NCI-H1092 treated with DMSO at 0.1 percent for 48 hours (cell line): ENCODE results near the gene RAB27B.

Experiments used
- DNase-seq: peaks from one replicate; lab custom pipeline; 2025; lab: John Stamatoyannopoulos, UW

RAB27B gene

GRCh38 chr18:54867131-54867530, 38.9 kb downstream of the RAB27B start:
- no peak for DNase-seq

DNA sequence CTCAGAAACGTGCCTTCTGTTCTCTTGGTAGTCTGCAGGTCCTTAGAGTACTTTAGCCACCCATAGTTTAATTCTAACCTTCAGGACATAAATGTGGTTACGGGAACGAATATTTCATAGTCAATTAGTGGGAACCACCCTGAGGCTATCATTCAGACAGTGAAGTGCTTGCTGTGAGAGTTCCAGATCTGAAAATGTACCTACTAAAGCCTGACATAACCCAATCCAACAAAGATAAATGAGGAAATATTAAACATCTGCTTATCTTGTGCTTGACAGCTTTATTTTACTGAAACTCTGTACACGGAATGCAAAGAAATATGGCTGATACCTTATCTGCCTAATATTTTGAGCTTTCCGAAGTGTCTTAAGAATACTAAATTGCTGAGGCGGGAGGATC, 43.0 kb downstream of the RAB27B start:
- no peak for DNase-seq

DNA sequence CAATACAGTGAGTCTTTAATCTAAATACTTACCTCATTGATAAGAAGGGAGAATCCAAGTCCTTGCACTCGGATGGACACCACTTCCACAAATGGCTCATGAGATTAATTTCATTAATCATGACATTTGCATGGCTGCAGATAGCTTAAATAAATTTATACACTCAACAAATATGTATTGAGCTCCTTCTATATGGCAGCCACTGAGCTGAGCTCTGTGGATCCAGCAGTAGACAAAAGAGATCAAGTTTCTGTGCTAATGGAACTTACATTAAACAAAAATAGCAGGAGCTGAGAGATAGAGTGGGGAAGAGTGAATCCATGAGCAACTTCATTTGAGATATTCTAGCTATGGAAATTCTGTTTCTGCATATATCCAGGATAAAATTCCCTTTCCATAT, 44.4 kb downstream of the RAB27B start:
- DNase-seq = no peak

DNA sequence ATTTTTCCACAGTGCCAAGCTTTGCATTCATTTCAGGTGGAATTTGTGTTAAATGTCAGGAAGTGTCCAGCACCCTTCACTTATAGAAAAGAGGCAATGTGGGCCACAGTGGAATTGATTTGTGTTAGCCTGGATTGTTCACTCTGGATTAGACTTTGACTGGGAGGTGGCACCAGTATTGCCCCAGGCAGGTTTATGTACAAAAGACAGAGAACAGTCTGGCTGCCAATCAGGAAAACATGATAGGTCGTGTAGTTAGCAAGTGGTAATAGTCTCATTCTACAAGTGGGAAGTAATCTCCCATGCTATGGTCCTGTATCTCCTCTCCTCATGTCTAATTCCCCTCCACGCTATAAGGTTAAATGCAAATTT, 45.6 kb downstream of the RAB27B start:
- DNase-seq = no peak

- DNase-seq = no peak
Measured at GRCh38 chr18:54875063-54875462, 46.8 kb downstream of the RAB27B start.

DNA sequence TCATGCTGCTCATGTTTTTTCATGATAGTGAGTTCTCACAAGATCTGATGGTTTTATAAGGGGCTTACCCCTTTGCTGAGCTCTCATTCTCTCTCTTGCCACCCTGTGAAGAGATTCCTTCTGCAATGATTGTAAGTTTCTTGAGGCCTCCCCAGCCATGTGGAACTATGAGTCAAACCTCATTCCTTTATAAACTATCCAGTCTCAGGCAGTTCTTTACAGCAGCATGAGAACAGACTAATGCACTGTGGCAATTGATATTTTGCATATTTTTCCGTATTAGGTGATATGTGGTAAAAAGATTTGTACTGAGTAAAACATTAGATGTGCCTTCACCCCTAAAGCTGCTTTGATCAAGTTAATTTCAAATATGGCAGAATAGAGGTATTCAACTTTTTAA, 48.8 kb downstream of the RAB27B start:
- no peak for DNase-seq

DNA sequence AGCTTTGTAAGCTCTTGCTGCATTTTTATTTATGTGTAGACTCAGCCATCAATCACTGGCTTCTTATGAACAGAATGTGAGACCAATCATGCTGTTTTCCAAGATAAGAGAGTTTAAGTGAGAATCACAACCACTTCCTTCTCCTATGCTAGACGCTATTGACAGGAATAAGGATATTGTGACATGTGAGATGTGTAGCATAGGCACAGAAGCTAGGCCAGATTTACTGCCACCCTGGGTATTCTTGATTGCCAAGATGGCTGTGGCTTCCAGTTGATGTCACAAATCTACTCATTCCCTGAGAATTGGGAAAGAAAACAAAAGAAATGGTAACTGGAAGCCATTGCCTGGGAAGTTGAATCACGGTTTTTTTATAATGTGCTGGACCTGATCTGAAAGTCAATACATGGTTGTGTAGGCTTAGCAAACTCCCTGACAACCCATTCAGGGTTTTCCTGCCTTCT, 49.9 kb downstream of the RAB27B start:
- DNase-seq = no peak

GRCh38 chr18:54878659-54879358, 50.5 kb downstream of the RAB27B start:
- DNase-seq = no peak

DNA sequence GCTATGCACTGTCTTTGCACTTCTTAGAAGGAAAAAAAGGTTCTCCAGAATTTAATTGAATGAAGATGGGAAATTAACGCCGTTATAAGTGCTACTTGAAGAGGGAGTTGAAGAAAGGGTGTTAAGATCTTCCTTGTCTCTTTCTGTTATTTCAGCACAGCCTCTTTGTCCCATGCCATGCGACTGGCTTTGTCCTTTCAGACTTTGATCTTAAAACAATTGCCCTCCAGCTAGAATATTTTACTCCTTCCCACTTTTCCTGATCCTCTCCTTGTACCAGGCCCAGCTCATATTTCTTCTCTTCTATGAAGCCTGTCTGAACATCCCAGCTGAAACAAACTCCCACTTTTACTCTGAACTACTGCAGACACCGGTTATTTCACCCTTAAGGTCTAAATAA, 51.4 kb downstream of the RAB27B start:
- DNase-seq = no peak

GRCh38 chr18:54880395-54881105, 52.3 kb downstream of the RAB27B start:
- no peak for DNase-seq

DNA sequence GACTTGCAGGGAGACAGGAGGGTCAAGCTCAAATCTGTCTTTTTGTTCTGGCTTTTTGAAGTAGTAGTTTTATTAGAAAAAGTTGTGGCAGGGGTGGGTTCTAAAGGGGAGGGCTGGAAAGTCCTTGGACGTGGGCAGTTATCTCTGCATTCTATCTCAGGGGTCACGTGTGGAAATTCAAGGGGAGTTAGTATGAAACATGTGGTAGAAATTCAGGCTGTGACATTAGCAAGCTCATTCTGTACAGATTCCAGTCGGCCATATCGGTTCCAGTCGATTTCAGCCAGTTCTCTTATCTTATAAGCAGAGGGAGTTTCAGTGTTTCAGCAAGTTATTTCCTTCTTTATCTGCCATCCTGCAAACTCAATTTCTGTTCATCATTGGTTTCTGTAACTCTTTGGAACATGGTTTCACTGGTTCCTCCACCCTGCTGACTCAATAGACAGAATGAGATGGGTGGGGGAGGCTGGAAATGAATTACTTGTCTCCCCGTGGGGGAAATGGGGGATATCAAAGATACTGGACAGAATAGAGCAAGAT, 53.0 kb downstream of the RAB27B start:
- DNase-seq = no peak

- no peak for DNase-seq
Measured at GRCh38 chr18:54882318-54882717, 54.0 kb downstream of the RAB27B start.

GRCh38 chr18:54883816-54884604, 55.7 kb downstream of the RAB27B start:
- DNase-seq = no peak

DNA sequence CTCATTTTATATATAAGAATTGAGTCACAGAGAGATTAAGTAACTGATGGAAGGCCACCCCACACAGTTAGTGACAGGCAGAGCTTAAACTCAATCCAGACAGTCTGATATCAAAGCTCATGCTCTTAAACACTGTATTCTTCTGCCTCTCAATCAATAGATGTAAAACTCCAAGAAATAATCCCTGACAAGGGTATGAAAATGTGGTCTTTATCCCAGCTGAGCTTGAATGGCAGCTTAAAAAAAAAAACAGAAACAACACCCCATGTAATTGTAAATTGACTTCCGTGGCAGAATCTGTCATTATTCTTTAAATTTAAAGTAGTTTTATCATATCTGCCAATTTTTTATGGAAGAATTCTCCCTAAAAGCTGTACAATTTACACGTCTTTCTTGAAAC, 60.1 kb downstream of the RAB27B start:
- no peak for DNase-seq

DNA sequence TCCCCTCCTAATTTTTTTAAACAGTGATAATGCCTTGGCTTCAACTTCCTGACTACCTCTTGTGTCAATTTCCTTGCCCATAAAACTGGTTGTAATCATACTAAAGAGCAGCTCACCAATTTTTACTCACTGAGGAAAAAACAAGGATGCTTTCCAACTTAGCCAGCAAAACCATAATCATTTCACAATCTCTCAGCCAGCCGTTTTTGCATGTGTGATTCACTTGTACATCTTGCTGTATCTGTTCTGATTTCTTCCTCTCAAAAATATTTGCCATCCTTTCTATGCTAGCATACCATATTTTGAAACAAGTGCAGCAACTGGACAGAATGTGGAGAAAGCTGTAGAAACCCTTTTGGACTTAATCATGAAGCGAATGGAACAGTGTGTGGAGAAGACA, 60.7 kb downstream of the RAB27B start:
- DNase-seq = no peak

- DNase-seq = no peak
Measured at GRCh38 chr18:54899500-54899899, 71.2 kb downstream of the RAB27B start.

DNA sequence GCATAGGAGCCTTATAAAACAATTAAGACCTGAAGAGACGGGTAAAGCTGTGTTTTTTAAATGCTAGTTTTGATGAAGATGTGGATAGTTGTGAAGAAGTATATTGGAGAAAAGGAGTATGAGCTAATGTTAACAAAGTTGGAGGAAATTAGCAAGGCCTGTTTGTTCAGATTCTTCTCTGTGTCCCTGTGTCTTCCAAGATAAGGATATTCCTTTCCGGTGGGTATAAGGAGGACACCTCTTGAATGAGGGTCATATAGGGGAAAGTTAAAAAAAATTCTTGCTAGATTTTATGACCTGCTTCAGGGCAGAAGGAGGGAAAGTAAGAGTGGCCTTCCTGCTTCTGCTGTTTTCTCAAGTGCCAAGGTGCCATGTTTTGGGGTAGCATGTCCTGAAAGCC, 72.0 kb downstream of the RAB27B start:
- no peak for DNase-seq

DNA sequence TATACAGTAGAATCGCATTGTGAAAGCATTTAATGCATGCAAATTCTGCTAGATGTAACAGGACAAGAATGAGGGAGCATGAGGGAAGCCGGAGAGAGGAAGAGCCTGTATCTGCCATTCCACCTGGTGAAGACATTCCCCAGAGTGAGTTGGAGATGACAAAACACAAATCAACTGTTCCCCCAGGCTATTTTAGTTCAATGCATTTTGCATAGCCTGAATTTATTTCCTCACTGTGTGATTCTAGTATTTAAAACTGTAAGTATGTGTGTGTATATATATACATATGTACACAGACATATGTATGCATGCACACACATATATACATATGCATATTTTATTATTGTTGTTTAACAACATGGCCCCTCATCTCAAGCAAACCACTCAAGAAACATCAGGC, 76.3 kb downstream of the RAB27B start:
- no peak for DNase-seq

GRCh38 chr18:54905629-54906028, 77.4 kb downstream of the RAB27B start:
- DNase-seq = no peak

GRCh38 chr18:54906331-54907185, 78.3 kb downstream of the RAB27B start:
- DNase-seq = no peak

- no peak for DNase-seq
Measured at GRCh38 chr18:54909538-54909937, 81.3 kb downstream of the RAB27B start.
